Upper lobe of left lung (tissue), 6 donors: Measurements from ENCODE around the gene ASIC4. TPM values are rescaled to one million over a fixed set of nuclear protein-coding genes. Genes with fewer than 3 reads are reported as not detected.
A peak's percentile ranks its signal among the peaks of the same experiment; 100 is the strongest.

ENCODE experiments used
- ATAC-seq, 2 donors: fragments of 200-7000 bp; cut with Tn5 transposase; one replicate each; pipeline ENCODE4 v1.9.1; 2022; ENCODE audit warnings: mild to moderate bottlenecking in 2 of 2, moderate library complexity in 2 of 2; ENCODE audit not compliant: low FRiP score in 2 of 2
- DNase-seq, 2 donors: peaks; one replicate each; pipeline ENCODE4 v3.0.0-alpha.2; 2019 to 2020
- H3K27ac ChIP-seq, 4 donors: fragments of 200-600 bp; sonication (generic); one replicate each; pipeline ENCODE4 v1.5.1; 2016 to 2019
- H3K27me3 ChIP-seq, 4 donors: fragments of 200-600 bp; sonication (generic); one replicate each; pipeline ENCODE4 v1.5.1; 2017 to 2019
- H3K36me3 ChIP-seq, 4 donors: fragments of 200-600 bp; sonication (generic); one replicate each; pipeline ENCODE4 v1.5.1; 2016 to 2019
- H3K4me1 ChIP-seq, 4 donors: fragments of 200-600 bp; sonication (generic); one replicate each; pipeline ENCODE4 v1.5.1; 2018 to 2019
- H3K4me3 ChIP-seq, 4 donors: fragments of 200-600 bp; sonication (generic); one replicate each; pipeline ENCODE4 v1.5.1; 2017 to 2019; ENCODE audit warnings: mild to moderate bottlenecking in 2 of 4, moderate library complexity in 1 of 4
- H3K9me3 ChIP-seq, 4 donors: fragments of 200-600 bp; sonication (generic); one replicate each; pipeline ENCODE4 v1.5.1; 2018 to 2019
- CTCF ChIP-seq, 6 experiments: fragments of 450-650 bp in 4 of 6; fragments of 200-600 bp in 2 of 6; sonication (generic) in 2 of 6; IDR thresholded peaks; one replicate each; pipeline ENCODE4 v1.5.1; 2016 to 2019; ENCODE audit warnings: antibody characterized with exemption in 6 of 6
- EP300 ChIP-seq, 4 donors: sonication (generic); formaldehyde crosslinking; IDR thresholded peaks; one replicate each; pipeline ENCODE4 v1.5.1; 2017; ENCODE audit warnings: antibody characterized with exemption in 4 of 4, control low read depth in 2 of 4
- POLR2A ChIP-seq, 4 donors: fragments of 450-650 bp; IDR thresholded peaks; one replicate each; pipeline ENCODE4 v1.5.1; 2016 to 2017; ENCODE audit warnings: antibody characterized with exemption in 4 of 4, mild to moderate bottlenecking in 2 of 4
- POLR2AphosphoS5 ChIP-seq, 2 donors: sonication (generic); formaldehyde crosslinking; IDR thresholded peaks; one replicate each; pipeline ENCODE4 v1.5.1; 2017; ENCODE audit warnings: antibody characterized with exemption in 2 of 2
- WGBS, 2 donors: methylation state at CpG; one replicate each; pipeline ENCODE4 v1.1.5; 2017 to 2018; 5-methylcytosine and 5-hydroxymethylcytosine counted together
- total RNA-seq, 6 donors: library from RNA; depleted of rRNA in 4 of 6; stranded (reverse); fragments of >200 nt in 4 of 6; gene quantifications; one replicate each; pipeline versions ENCODE4 v1.1.0 to v1.2.1, GENCODE V29; 2016 to 2021
- donor health status: DM: no; HTN: no; CAD: no; lungs with moderate emphysema.
- donor health status: DM: no; HTN: yes; CAD: no; lungs with severe emphysema.

ASIC4 gene
- total RNA-seq, 6 donors from 2014 or later, result 0.20 to 0.34 (median 0.29) TPM; not detected in 3

- WGBS, 2 donors, result 93% methylated on average over 17 to 22 of the region's 26 CpGs
- H3K4me3 ChIP-seq, result no peak overlapping the region
- DNase-seq, result peak in 1 of 2 donors; percentile 84
Measured at GRCh38 chr2:219547621-219548020, 33.3 kb downstream of the ASIC4 start.

GRCh38 chr2:219548990-219549389 is 34.7 kb downstream of the ASIC4 start:
- Histone ChIP-seq H3K4me1 (peaks cover 26 to 30% (median 27%) of the 10 kb centered on the region in 4 donors), H3K27me3 (peaks cover 0 to 15% (median 7%) of the 10 kb centered on the region in 4 donors), H3K4me3 (no peak overlapping the region), H3K27ac (no peak overlapping the region), H3K36me3 (no peaks in the 10 kb centered on the region), H3K9me3 (no peaks in the 10 kb centered on the region)
- ATAC-seq (no peak), DNase-seq (peak in 1 of 2 donors; percentile 79)
- WGBS, 2 donors, result 89 to 94% methylated on average over 12 to 18 of the region's 18 CpGs
- no peak for TF ChIP-seq EP300 (IDR thresholded peaks at IDR 0.05)
- TF ChIP-seq CTCF (IDR thresholded peaks at IDR 0.05), result no peak
- no peak for TF ChIP-seq POLR2A (IDR thresholded peaks at IDR 0.05)
- no peak for TF ChIP-seq POLR2AphosphoS5 (IDR thresholded peaks at IDR 0.05)

More at GRCh38 chr2:219547621-219548020, 33.3 kb downstream of the ASIC4 start:
- peaks cover 23 to 31% (median 26%) of the 10 kb centered on the region in 4 donors for H3K4me1 ChIP-seq
- no peak for ATAC-seq
- H3K27me3 ChIP-seq, result peaks cover 0 to 12% (median 5%) of the 10 kb centered on the region in 4 donors
- H3K36me3 ChIP-seq, result no peaks in the 10 kb centered on the region
- TF ChIP-seq EP300 (IDR thresholded peaks at IDR 0.05), result no peak
- TF ChIP-seq POLR2A (IDR thresholded peaks at IDR 0.05), result no peak
- TF ChIP-seq CTCF (IDR thresholded peaks at IDR 0.05), result no peak
- TF ChIP-seq POLR2AphosphoS5 (IDR thresholded peaks at IDR 0.05), result no peak
- no peaks in the 10 kb centered on the region for H3K9me3 ChIP-seq
- no peak overlapping the region for H3K27ac ChIP-seq

- Histone ChIP-seq H3K27me3 (peaks cover 0 to 15% (median 7%) of the 10 kb centered on the region in 4 donors), H3K27ac (no peak overlapping the region), H3K4me1 (peaks cover 19 to 24% (median 21%) of the 10 kb centered on the region in 4 donors), H3K36me3 (no peaks in the 10 kb centered on the region), H3K4me3 (no peak overlapping the region), H3K9me3 (no peaks in the 10 kb centered on the region)
- 91 to 100% methylated on average over 2 to 9 of the region's 9 CpGs for WGBS, 2 donors
- ATAC-seq, result no peak
- TF ChIP-seq POLR2A (IDR thresholded peaks at IDR 0.05) (no peak), CTCF (IDR thresholded peaks at IDR 0.05) (no peak), EP300 (IDR thresholded peaks at IDR 0.05) (no peak), POLR2AphosphoS5 (IDR thresholded peaks at IDR 0.05) (no peak)
- no peak for DNase-seq
Measured at GRCh38 chr2:219549619-219550018, 35.3 kb downstream of the ASIC4 start.

- ATAC-seq (peak in 1 of 2 donors; percentile 0), DNase-seq (peak; percentile 40 to 77)
- Histone ChIP-seq H3K36me3 (no peaks in the 10 kb centered on the region), H3K4me3 (peak overlapping the region; percentile 46 to 78 (median 56)), H3K27me3 (peaks cover 0 to 15% (median 7%) of the 10 kb centered on the region in 4 donors), H3K4me1 (peaks cover 18 to 23% (median 19%) of the 10 kb centered on the region in 4 donors), H3K9me3 (no peaks in the 10 kb centered on the region), H3K27ac (peak overlapping the region in 1 of 4 donors; percentile 32)
- WGBS, 2 donors, result 10 to 12% methylated on average over 16 to 29 of the region's 54 CpGs
- no peak for TF ChIP-seq POLR2A (IDR thresholded peaks at IDR 0.05)
- TF ChIP-seq POLR2AphosphoS5 (IDR thresholded peaks at IDR 0.05), result no peak
- TF ChIP-seq CTCF (IDR thresholded peaks at IDR 0.05), result no peak
- TF ChIP-seq EP300 (IDR thresholded peaks at IDR 0.05), result no peak
Measured at GRCh38 chr2:219551441-219552381, 37.4 kb downstream of the ASIC4 start.
